ENCODE data around the gene FCGR3B.
"Not testable (repeated sequence)": the region's sequence is repeated elsewhere in the genome, so short reads cannot be mapped to it uniquely, and the experiment has no call there.

FCGR3B gene

GRCh38 chr1:161631076-161631475, at the start of gene FCGR3B:
FCGR3B (minus strand) TSS chr1:161631176; CDS start chr1:161631094, 82 bp downstream.
- DNase-seq: no peak

GRCh38 chr1:161678500-161678899, 47.5 kb upstream of the FCGR3B start:
- DNase-seq: no peak

- DNase-seq: no peak
Observed at GRCh38 chr1:161676958-161677689, 46.1 kb upstream of the FCGR3B start.

- DNase-seq: no peak
Observed at GRCh38 chr1:161676441-161676840, 45.5 kb upstream of the FCGR3B start.

GRCh38 chr1:161674908-161675307, 43.9 kb upstream of the FCGR3B start:
- not testable (repeated sequence) for DNase-seq

GRCh38 chr1:161674447-161674846, 43.5 kb upstream of the FCGR3B start:
- not testable (repeated sequence) for DNase-seq

GRCh38 chr1:161673437-161673836, 42.5 kb upstream of the FCGR3B start:
- DNase-seq: not testable (repeated sequence)

- peak; percentile 29 for DNase-seq
Observed at GRCh38 chr1:161671045-161672020, 40.4 kb upstream of the FCGR3B start.

- DNase-seq: not testable (repeated sequence)
Observed at GRCh38 chr1:161664689-161665088, 33.7 kb upstream of the FCGR3B start.

GRCh38 chr1:161663569-161663968, 32.6 kb upstream of the FCGR3B start:
- DNase-seq: not testable (repeated sequence)

- DNase-seq: not testable (repeated sequence)
Observed at GRCh38 chr1:161662684-161663339, 31.8 kb upstream of the FCGR3B start, which contains the start of gene FCGR2B. FCGR2B (plus strand) TSS chr1:161663143; CDS start chr1:161663242, 99 bp downstream.

- not testable (repeated sequence) for DNase-seq
Observed at GRCh38 chr1:161661660-161662311, 30.8 kb upstream of the FCGR3B start.

- DNase-seq: not testable (repeated sequence)
Observed at GRCh38 chr1:161658524-161658923, 27.5 kb upstream of the FCGR3B start.

- DNase-seq: not testable (repeated sequence)
Observed at GRCh38 chr1:161653971-161654370, 23.0 kb upstream of the FCGR3B start.

GRCh38 chr1:161653541-161653940, 22.6 kb upstream of the FCGR3B start:
- not testable (repeated sequence) for DNase-seq

- peak; percentile 35 for DNase-seq
Observed at GRCh38 chr1:161647507-161648360, 16.8 kb upstream of the FCGR3B start.

- DNase-seq: not testable (repeated sequence)
Observed at GRCh38 chr1:161644855-161645254, 13.9 kb upstream of the FCGR3B start.

GRCh38 chr1:161643481-161644208, 12.7 kb upstream of the FCGR3B start:
- DNase-seq: not testable (repeated sequence)

- not testable (repeated sequence) for DNase-seq
Observed at GRCh38 chr1:161642697-161643096, 11.7 kb upstream of the FCGR3B start.

GRCh38 chr1:161639203-161639602, 8.2 kb upstream of the FCGR3B start:
- not testable (repeated sequence) for DNase-seq
